Sigmoid colon (tissue), 7 donors: ENCODE measurements around the gene PCDH19. TPM values are rescaled to one million over a fixed set of nuclear protein-coding genes. Genes with fewer than 3 reads are reported as not detected.

ENCODE experiments used
- DNase-seq: peaks from one replicate; pipeline ENCODE4 v3.0.0-alpha.2; 2019
- H3K27ac ChIP-seq, 4 donors: fragments of 200-600 bp; sonication (generic); one replicate each; pipeline ENCODE4 v1.5.1; 2016 to 2019; ENCODE audit warnings: mild to moderate bottlenecking in 1 of 4
- H3K27me3 ChIP-seq, 3 donors: fragments of 200-600 bp; sonication (generic); one replicate each; pipeline ENCODE4 v1.5.1; 2019; ENCODE audit warnings: mild to moderate bottlenecking in 1 of 3
- H3K36me3 ChIP-seq, 4 donors: fragments of 200-600 bp; sonication (generic); one replicate each; pipeline ENCODE4 v1.5.1; 2016 to 2019
- H3K4me1 ChIP-seq, 4 donors: fragments of 200-600 bp; sonication (generic); one replicate each; pipeline ENCODE4 v1.5.1; 2017 to 2019
- H3K4me3 ChIP-seq, 4 donors: fragments of 200-600 bp; sonication (generic); one replicate each; pipeline ENCODE4 v1.5.1; 2017 to 2019; ENCODE audit warnings: mild to moderate bottlenecking in 2 of 4, moderate library complexity in 1 of 4
- H3K9me3 ChIP-seq, 4 donors: fragments of 200-600 bp in 3 of 4; sonication (generic) in 3 of 4; one replicate each; pipeline versions ENCODE4 v1.5.1 to v1.6.1; 2013 to 2019
- EP300 ChIP-seq, 4 donors: sonication (generic); formaldehyde crosslinking; IDR thresholded peaks; one replicate each; pipeline ENCODE4 v1.6.1; 2017; ENCODE audit warnings: antibody characterized with exemption in 4 of 4
- POLR2A ChIP-seq, 2 donors: fragments of 450-650 bp; IDR thresholded peaks; one replicate each; pipeline ENCODE4 v1.6.1; 2016; ENCODE audit warnings: antibody characterized with exemption in 2 of 2, mild to moderate bottlenecking in 2 of 2, moderate library complexity in 2 of 2
- POLR2AphosphoS5 ChIP-seq, 4 donors: sonication (generic); formaldehyde crosslinking; IDR thresholded peaks; one replicate each; pipeline ENCODE4 v1.6.1; 2017; ENCODE audit warnings: antibody characterized with exemption in 4 of 4
- WGBS, 2 donors: extraction: QIAGEN DNeasy Blood & Tissue Kit; methylation state at CpG; one replicate each; pipeline ENCODE4 v1.1.7; 2013; 5-methylcytosine and 5-hydroxymethylcytosine counted together
- intact Hi-C: fragments of 100-400 bp; cut with DNase I; formaldehyde crosslinking; loops from one replicate; pipeline ENCODE4 v1.15.1; 2023
- polyA plus RNA-seq, 3 donors: library from polyadenylated mRNA; stranded (reverse); fragments of 200-250 nt; gene quantifications; one replicate each; pipeline ENCODE4 v1.2.3, GENCODE V29; 2013
- total RNA-seq, 4 donors: library from RNA; depleted of rRNA; stranded (reverse); fragments of >200 nt; gene quantifications; one replicate each; pipeline ENCODE4 v1.1.0, GENCODE V29; 2016
- TF ChIP-seq, protein P1 (sequence below), 4 experiments: fragments of 450-650 bp in 3 of 4; fragments of 200-600 bp in 1 of 4; IDR thresholded peaks; one replicate each; pipeline ENCODE4 v1.5.1; 2016 to 2019; ENCODE audit warnings: antibody characterized with exemption in 4 of 4, mild to moderate bottlenecking in 3 of 4, moderate library complexity in 2 of 4
- donor health status: healthy with polysubstance abuse.
- donor health status: Bipolar disorder and iron deficiency.
- donor health status: healthy.

Gene PCDH19
- total and polyA plus RNA-seq, 7 donors, result 0.23 to 2.2 (median 0.77) TPM; not detected in 1

- Histone ChIP-seq H3K27me3 (no peaks in the 10 kb centered on the region), H3K36me3 (no peaks in the 10 kb centered on the region), H3K4me3 (no peak overlapping the region), H3K4me1 (no peaks in the 10 kb centered on the region), H3K27ac (no peak overlapping the region), H3K9me3 (no peaks in the 10 kb centered on the region)
- TF ChIP-seq EP300 (IDR thresholded peaks at IDR 0.05), result no peak
- TF ChIP-seq, protein P1, sequence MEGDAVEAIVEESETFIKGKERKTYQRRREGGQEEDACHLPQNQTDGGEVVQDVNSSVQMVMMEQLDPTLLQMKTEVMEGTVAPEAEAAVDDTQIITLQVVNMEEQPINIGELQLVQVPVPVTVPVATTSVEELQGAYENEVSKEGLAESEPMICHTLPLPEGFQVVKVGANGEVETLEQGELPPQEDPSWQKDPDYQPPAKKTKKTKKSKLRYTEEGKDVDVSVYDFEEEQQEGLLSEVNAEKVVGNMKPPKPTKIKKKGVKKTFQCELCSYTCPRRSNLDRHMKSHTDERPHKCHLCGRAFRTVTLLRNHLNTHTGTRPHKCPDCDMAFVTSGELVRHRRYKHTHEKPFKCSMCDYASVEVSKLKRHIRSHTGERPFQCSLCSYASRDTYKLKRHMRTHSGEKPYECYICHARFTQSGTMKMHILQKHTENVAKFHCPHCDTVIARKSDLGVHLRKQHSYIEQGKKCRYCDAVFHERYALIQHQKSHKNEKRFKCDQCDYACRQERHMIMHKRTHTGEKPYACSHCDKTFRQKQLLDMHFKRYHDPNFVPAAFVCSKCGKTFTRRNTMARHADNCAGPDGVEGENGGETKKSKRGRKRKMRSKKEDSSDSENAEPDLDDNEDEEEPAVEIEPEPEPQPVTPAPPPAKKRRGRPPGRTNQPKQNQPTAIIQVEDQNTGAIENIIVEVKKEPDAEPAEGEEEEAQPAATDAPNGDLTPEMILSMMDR (IDR thresholded peaks at IDR 0.05), result no peak
- no peak for TF ChIP-seq POLR2AphosphoS5 (IDR thresholded peaks at IDR 0.05)
- no peak for TF ChIP-seq POLR2A (IDR thresholded peaks at IDR 0.05)
- WGBS, 2 donors, result 56 to 69% methylated on average over 6 of the region's 6 CpGs
- no peak for DNase-seq
- intact Hi-C loops, result no loop called here
Measured at GRCh38 chrX:100328351-100328750, 81.7 kb downstream of the PCDH19 start.

DNA sequence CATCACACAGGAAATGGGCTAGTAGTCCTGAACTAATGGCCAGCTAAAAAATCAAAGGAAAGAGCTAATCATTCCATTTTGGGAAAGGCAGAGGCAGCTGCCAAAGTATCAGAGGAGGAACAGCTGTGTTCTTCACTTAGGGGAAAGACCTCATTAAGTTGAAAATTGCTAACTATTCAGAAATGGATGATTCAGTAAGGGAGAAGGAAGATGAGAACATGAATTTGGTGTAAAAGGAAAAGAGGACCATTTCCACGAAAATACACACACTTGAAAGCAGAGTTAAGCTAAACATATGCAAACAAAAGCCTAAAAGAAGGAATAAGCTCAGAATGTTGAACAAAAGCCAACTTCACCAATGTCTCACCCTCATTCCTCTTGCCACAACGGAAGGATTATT lies 90.4 kb downstream of the PCDH19 start:
- no peaks in the 10 kb centered on the region for H3K27me3 ChIP-seq
- H3K4me3 ChIP-seq, result no peak overlapping the region
- no peak for DNase-seq
- intact Hi-C loops, result no loop called here
- no peaks in the 10 kb centered on the region for H3K9me3 ChIP-seq
- 30 to 43% methylated on average over 2 of the region's 2 CpGs for WGBS, 2 donors
- H3K36me3 ChIP-seq, result no peaks in the 10 kb centered on the region
- TF ChIP-seq POLR2AphosphoS5 (IDR thresholded peaks at IDR 0.05), result no peak
- TF ChIP-seq EP300 (IDR thresholded peaks at IDR 0.05), result no peak
- TF ChIP-seq, protein P1 (IDR thresholded peaks at IDR 0.05), result no peak
- TF ChIP-seq POLR2A (IDR thresholded peaks at IDR 0.05), result no peak
- no peak overlapping the region for H3K27ac ChIP-seq
- H3K4me1 ChIP-seq, result no peaks in the 10 kb centered on the region

- no peak for DNase-seq
- 17 to 44% methylated on average over 3 of the region's 3 CpGs for WGBS, 2 donors
- intact Hi-C loops, result no loop called here
- Histone ChIP-seq H3K27ac (no peak overlapping the region), H3K36me3 (no peaks in the 10 kb centered on the region), H3K9me3 (no peaks in the 10 kb centered on the region), H3K27me3 (no peaks in the 10 kb centered on the region), H3K4me1 (no peaks in the 10 kb centered on the region), H3K4me3 (no peak overlapping the region)
- TF ChIP-seq, protein P1 (IDR thresholded peaks at IDR 0.05), result no peak
- TF ChIP-seq POLR2AphosphoS5 (IDR thresholded peaks at IDR 0.05), result no peak
- TF ChIP-seq EP300 (IDR thresholded peaks at IDR 0.05), result no peak
Measured at GRCh38 chrX:100316987-100317386, 93.1 kb downstream of the PCDH19 start.

GRCh38 chrX:100315566-100315965 lies 94.5 kb downstream of the PCDH19 start:
- Histone ChIP-seq H3K27me3 (no peaks in the 10 kb centered on the region), H3K9me3 (no peaks in the 10 kb centered on the region), H3K36me3 (no peaks in the 10 kb centered on the region), H3K27ac (no peak overlapping the region), H3K4me1 (no peaks in the 10 kb centered on the region), H3K4me3 (no peak overlapping the region)
- TF ChIP-seq POLR2A (IDR thresholded peaks at IDR 0.05), result no peak
- TF ChIP-seq, protein P1 (IDR thresholded peaks at IDR 0.05), result no peak
- TF ChIP-seq POLR2AphosphoS5 (IDR thresholded peaks at IDR 0.05), result no peak
- TF ChIP-seq EP300 (IDR thresholded peaks at IDR 0.05), result no peak
- intact Hi-C loops, result no loop called here
- no peak for DNase-seq
- WGBS, 2 donors, result 76 to 82% methylated on average over 3 of the region's 3 CpGs

DNA sequence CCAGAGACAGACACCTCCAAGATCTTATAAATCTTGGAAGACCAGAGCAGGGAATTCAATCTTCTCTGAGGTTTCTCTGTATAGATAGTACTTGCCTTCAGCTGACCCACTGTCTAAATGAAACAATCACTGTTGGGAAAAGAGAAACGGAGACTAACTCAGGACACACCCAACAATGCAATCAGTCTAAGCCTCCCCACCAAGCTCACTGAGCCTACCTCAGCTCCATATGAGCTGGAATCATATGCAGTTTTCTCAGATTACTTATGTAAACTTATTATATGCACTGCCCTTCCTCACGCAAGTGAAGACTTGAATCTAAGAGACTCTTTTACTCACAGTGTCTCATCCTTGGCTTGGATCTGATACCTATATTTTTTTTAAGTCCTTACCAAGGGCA lies 110.5 kb downstream of the PCDH19 start:
- Histone ChIP-seq H3K36me3 (no peaks in the 10 kb centered on the region), H3K27ac (no peak overlapping the region), H3K27me3 (no peaks in the 10 kb centered on the region), H3K4me1 (no peaks in the 10 kb centered on the region), H3K4me3 (no peak overlapping the region), H3K9me3 (no peaks in the 10 kb centered on the region)
- 52 to 72% methylated on average over 2 of the region's 2 CpGs for WGBS, 2 donors
- TF ChIP-seq POLR2A (IDR thresholded peaks at IDR 0.05), result no peak
- no peak for TF ChIP-seq POLR2AphosphoS5 (IDR thresholded peaks at IDR 0.05)
- TF ChIP-seq, protein P1 (IDR thresholded peaks at IDR 0.05), result no peak
- intact Hi-C loops, result no loop called here
- DNase-seq, result no peak
